ENCODE measurements around the gene SLC35F3.

- TF ChIP-seq CTCF (IDR thresholded peaks at IDR 0.05), result no peak
- no peak for TF ChIP-seq KAT7 (CRISPR knock-in tag; IDR thresholded peaks at IDR 0.05; ENCODE audit: borderline replicate concordance)
- no peak for TF ChIP-seq TEAD1 (CRISPR knock-in tag; IDR thresholded peaks at IDR 0.05)
- TF ChIP-seq CDX4 (CRISPR knock-in tag; IDR thresholded peaks at IDR 0.05; ENCODE audit: borderline replicate concordance), result no peak
- TF ChIP-seq, protein P1, sequence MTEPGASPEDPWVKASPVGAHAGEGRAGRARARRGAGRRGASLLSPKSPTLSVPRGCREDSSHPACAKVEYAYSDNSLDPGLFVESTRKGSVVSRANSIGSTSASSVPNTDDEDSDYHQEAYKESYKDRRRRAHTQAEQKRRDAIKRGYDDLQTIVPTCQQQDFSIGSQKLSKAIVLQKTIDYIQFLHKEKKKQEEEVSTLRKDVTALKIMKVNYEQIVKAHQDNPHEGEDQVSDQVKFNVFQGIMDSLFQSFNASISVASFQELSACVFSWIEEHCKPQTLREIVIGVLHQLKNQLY (CRISPR knock-in tag; IDR thresholded peaks at IDR 0.05), result no peak
- no peak for TF ChIP-seq ZNF121 (CRISPR knock-in tag; IDR thresholded peaks at IDR 0.05)
- no peak for TF ChIP-seq NFE2L1 (CRISPR knock-in tag; IDR thresholded peaks at IDR 0.05)
- TF ChIP-seq IRF2 (CRISPR knock-in tag; IDR thresholded peaks at IDR 0.05; ENCODE audit: borderline replicate concordance, low read depth), result no peak
- no peak for TF ChIP-seq TP53 (CRISPR knock-in tag; IDR thresholded peaks at IDR 0.05)
- TF ChIP-seq ATF3 (CRISPR knock-in tag; conservative IDR thresholded peaks at IDR 0.05), result no peak
- TF ChIP-seq CREB1 (CRISPR knock-in tag; IDR thresholded peaks at IDR 0.05), result no peak
Measured at GRCh38 chr1:233939451-233939850, 35.0 kb downstream of the SLC35F3 start.
